ENCODE results near the gene NELFCD.

DNA sequence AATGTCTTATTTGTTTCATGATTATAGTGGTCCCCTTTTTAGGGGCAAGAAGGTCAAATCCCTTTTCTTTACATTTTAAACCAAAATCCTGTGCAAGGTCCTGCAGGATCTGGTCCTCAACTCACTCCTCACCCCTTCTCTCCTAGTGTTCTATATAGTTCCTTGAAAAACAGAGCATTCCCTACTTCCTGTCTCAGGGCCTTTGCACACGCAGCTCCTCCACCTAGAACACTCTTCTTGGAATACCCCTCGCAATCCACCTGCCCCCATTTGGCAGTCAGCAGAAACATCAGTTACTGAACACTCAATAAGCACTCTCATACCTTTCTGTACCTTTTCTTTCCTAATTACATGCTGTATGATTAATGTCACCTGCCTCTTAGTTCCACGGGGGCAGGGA, 54.3 kb downstream of the NELFCD start:
- TF ChIP-seq, protein P1, sequence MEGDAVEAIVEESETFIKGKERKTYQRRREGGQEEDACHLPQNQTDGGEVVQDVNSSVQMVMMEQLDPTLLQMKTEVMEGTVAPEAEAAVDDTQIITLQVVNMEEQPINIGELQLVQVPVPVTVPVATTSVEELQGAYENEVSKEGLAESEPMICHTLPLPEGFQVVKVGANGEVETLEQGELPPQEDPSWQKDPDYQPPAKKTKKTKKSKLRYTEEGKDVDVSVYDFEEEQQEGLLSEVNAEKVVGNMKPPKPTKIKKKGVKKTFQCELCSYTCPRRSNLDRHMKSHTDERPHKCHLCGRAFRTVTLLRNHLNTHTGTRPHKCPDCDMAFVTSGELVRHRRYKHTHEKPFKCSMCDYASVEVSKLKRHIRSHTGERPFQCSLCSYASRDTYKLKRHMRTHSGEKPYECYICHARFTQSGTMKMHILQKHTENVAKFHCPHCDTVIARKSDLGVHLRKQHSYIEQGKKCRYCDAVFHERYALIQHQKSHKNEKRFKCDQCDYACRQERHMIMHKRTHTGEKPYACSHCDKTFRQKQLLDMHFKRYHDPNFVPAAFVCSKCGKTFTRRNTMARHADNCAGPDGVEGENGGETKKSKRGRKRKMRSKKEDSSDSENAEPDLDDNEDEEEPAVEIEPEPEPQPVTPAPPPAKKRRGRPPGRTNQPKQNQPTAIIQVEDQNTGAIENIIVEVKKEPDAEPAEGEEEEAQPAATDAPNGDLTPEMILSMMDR (IDR thresholded peaks at IDR 0.05), result no peak
- no peak for TF ChIP-seq EZH2 (IDR thresholded peaks at IDR 0.05; ENCODE audit: borderline replicate concordance, insufficient read depth, low read depth, low read length, poor library complexity, severe bottlenecking)
